Colonic mucosa (tissue), 4 donors: ENCODE measurements around the gene PARL. TPM values are rescaled to one million over a fixed set of nuclear protein-coding genes. Genes with fewer than 3 reads are reported as not detected.
A peak's percentile ranks its signal among the peaks of the same experiment; 100 is the strongest.
"Not testable (repeated sequence)": the region's sequence is repeated elsewhere in the genome, so short reads cannot be mapped to it uniquely, and the experiment has no call there.

Experiments used
- DNase-seq: peaks from one replicate; pipeline ENCODE4 v3.0.0-alpha.2; 2020
- H3K27ac ChIP-seq: fragments of 200-600 bp; one replicate; pipeline ENCODE4 v1.8.0; 2021
- H3K27me3 ChIP-seq: fragments of 200-600 bp; one replicate; pipeline ENCODE4 v1.8.0; 2021
- H3K36me3 ChIP-seq: fragments of 200-600 bp; one replicate; pipeline ENCODE4 v1.8.0; 2021
- H3K4me1 ChIP-seq: fragments of 200-600 bp; one replicate; pipeline ENCODE4 v1.8.0; 2021; ENCODE audit warnings: mild to moderate bottlenecking
- H3K4me3 ChIP-seq: fragments of 200-600 bp; one replicate; pipeline ENCODE4 v1.8.0; 2021
- H3K9ac ChIP-seq, 2 donors: one replicate each; pipeline ENCODE4 v1.7.0; 2013; ENCODE audit warnings: control low read depth in 2 of 2, low read depth in 2 of 2, low read length in 2 of 2
- H3K9me3 ChIP-seq: fragments of 200-600 bp; one replicate; pipeline ENCODE4 v1.8.0; 2021
- CTCF ChIP-seq: fragments of 200-600 bp; IDR thresholded peaks from one replicate; pipeline ENCODE4 v1.8.0; 2022; ENCODE audit warnings: antibody characterized with exemption, mild to moderate bottlenecking
- intact Hi-C: fragments of 100-400 bp; cut with DNase I; formaldehyde crosslinking; loops from one replicate; pipeline ENCODE4 v1.14.1; 2022
- total RNA-seq, 2 donors: library from RNA; stranded (reverse); fragmentation: NEBNext Ultra II Directional in 1 of 2; extraction: Animal tissue kit (Norgen Biotek cat#: 25700) in 1 of 2; gene quantifications; one replicate each; pipeline ENCODE4 v1.2.1, GENCODE V29; 2021
- donor health status: healthy.
- donor health status: DM: no; HTN: no; CAD: no.
- donor health status: DM: no; HTN: no; CAD: no.

PARL gene
- total RNA-seq, 2 donors from 2014 or later, result 64.8 to 67.9 TPM

- TF ChIP-seq CTCF, result no peak
- no peak for DNase-seq
- Histone ChIP-seq H3K27ac (peak overlapping the region; percentile 66), H3K27me3 (no peaks in the 10 kb centered on the region), H3K9ac (peak overlapping the region in 1 of 2 donors; percentile 96), H3K4me1 (peaks cover 8% of the 10 kb centered on the region), H3K9me3 (no peaks in the 10 kb centered on the region), H3K36me3 (no peaks in the 10 kb centered on the region), H3K4me3 (peak overlapping the region; percentile 94)
- intact Hi-C loops, result no loop called here
These were observed 1.2 kb downstream of the PARL start for GRCh38 chr3:183883291-183884096.

GRCh38 chr3:183880121-183880520 lies 4.6 kb downstream of the PARL start:
- no peaks in the 10 kb centered on the region for H3K36me3 ChIP-seq
- intact Hi-C loops, result no loop called here
- TF ChIP-seq CTCF, result no peak
- H3K4me3 ChIP-seq, result no peak overlapping the region
- H3K9ac ChIP-seq, result no peak overlapping the region
- no peaks in the 10 kb centered on the region for H3K9me3 ChIP-seq
- DNase-seq, result no peak
- no peaks in the 10 kb centered on the region for H3K27me3 ChIP-seq
- H3K4me1 ChIP-seq, result peaks cover 8% of the 10 kb centered on the region
- no peak overlapping the region for H3K27ac ChIP-seq

GRCh38 chr3:183879243-183879642 lies 5.4 kb downstream of the PARL start:
- H3K9me3 ChIP-seq, result no peaks in the 10 kb centered on the region
- no peak for DNase-seq
- intact Hi-C loops, result no loop called here
- H3K4me1 ChIP-seq, result peaks cover 8% of the 10 kb centered on the region
- H3K9ac ChIP-seq, result no peak overlapping the region
- H3K36me3 ChIP-seq, result no peaks in the 10 kb centered on the region
- H3K4me3 ChIP-seq, result no peak overlapping the region
- H3K27ac ChIP-seq, result no peak overlapping the region
- no peaks in the 10 kb centered on the region for H3K27me3 ChIP-seq
- TF ChIP-seq CTCF, result no peak

DNA sequence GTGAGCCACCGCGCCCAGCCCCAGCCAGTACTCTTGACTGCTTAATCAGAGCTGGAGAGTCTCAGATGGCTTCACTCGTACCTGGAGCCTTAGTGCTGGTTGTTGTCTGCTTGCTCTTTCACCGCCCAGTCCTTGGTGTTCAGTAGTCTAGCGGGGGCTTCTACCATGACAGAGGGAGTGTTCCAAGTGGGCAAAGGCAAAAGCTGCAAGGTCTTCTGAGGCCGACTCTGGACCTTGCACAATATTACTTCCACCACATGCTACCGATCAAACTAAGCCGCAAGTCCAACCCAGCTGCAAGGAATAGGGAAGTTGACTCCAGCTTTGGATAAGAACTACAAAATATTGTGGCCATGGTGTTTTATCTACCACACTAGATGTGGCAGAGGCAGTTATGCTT lies 6.6 kb downstream of the PARL start:
- DNase-seq, result no peak
- Histone ChIP-seq H3K36me3 (no peaks in the 10 kb centered on the region), H3K9ac (peak overlapping the region in 1 of 2 donors; percentile 24), H3K4me1 (peaks cover under 1% of the 10 kb centered on the region), H3K27me3 (no peaks in the 10 kb centered on the region), H3K9me3 (no peaks in the 10 kb centered on the region), H3K27ac (no peak overlapping the region), H3K4me3 (no peak overlapping the region)
- intact Hi-C loops, result no loop called here
- TF ChIP-seq CTCF, result no peak

- H3K36me3 ChIP-seq, H3K27me3 ChIP-seq, intact Hi-C loops, H3K9ac ChIP-seq, H3K9me3 ChIP-seq, H3K4me1 ChIP-seq, DNase-seq, H3K27ac ChIP-seq, H3K4me3 ChIP-seq: not testable (repeated sequence)
These were observed 7.5 kb downstream of the PARL start for GRCh38 chr3:183877227-183877626.

- no peaks in the 10 kb centered on the region for H3K36me3 ChIP-seq
- TF ChIP-seq CTCF, result no peak
- no peaks in the 10 kb centered on the region for H3K4me1 ChIP-seq
- no peaks in the 10 kb centered on the region for H3K27me3 ChIP-seq
- H3K4me3 ChIP-seq, result no peak overlapping the region
- no peak overlapping the region for H3K27ac ChIP-seq
- no peak for DNase-seq
- no peaks in the 10 kb centered on the region for H3K9me3 ChIP-seq
- intact Hi-C loops, result no loop called here
- no peak overlapping the region for H3K9ac ChIP-seq
These were observed 9.3 kb downstream of the PARL start for GRCh38 chr3:183875411-183875810.
